Measurements from ENCODE around the gene MFAP3L. TPM values are rescaled to one million over a fixed set of nuclear protein-coding genes. Genes with fewer than 3 reads are reported as not detected.

The MFAP3L gene
- total RNA-seq, 1 experiment from 2014 or later = 5.1 TPM

- no peak overlapping the region for H3K14ac ChIP-seq (ENCODE audit: insufficient read depth, low read length)
- H3K4me1 Mint-ChIP-seq = peaks cover 22 to 24% of the 10 kb centered on the region in 2 experiments
- no peaks in the 10 kb centered on the region for H4K20me1 ChIP-seq (ENCODE audit: control insufficient read depth, insufficient read depth, insufficient read length)
- no peak overlapping the region for H3K27ac ChIP-seq (ENCODE audit: insufficient read length, low read depth, low read length)
- H3K23me2 ChIP-seq (ENCODE audit: insufficient read length, low read depth, low read length, poor library complexity, severe bottlenecking) = no peaks in the 10 kb centered on the region
- no peak overlapping the region for H2BK12ac ChIP-seq (ENCODE audit: insufficient read length, low read depth, low read length)
- no peaks in the 10 kb centered on the region for H3K79me1 ChIP-seq (ENCODE audit: insufficient read depth, low read depth, low read length, poor library complexity, severe bottlenecking)
- H3K27me3 Mint-ChIP-seq (ENCODE audit: low read depth) = no peaks in the 10 kb centered on the region
- H3K79me2 ChIP-seq (ENCODE audit: insufficient read depth, low read length) = no peaks in the 10 kb centered on the region
- TF ChIP-seq CTCF (conservative IDR thresholded peaks at IDR 0.05) = no peak
- H3K4me2 ChIP-seq (ENCODE audit: insufficient read depth, insufficient read length, low read length) = no peak overlapping the region
- no peaks in the 10 kb centered on the region for H3K9me3 ChIP-seq (ENCODE audit: control insufficient read depth, low read depth, low read length)
- no peak overlapping the region for H2BK15ac ChIP-seq (ENCODE audit: low read depth, low read length)
- no peak overlapping the region for H3K9ac ChIP-seq (ENCODE audit: extremely low read depth, insufficient read length, low read length)
- H2AK5ac ChIP-seq (ENCODE audit: insufficient read length, low read length) = no peak overlapping the region
- DNase-seq = no peak
- H3T11ph ChIP-seq (ENCODE audit: low read length) = no peak overlapping the region
- H4K5ac ChIP-seq (ENCODE audit: insufficient read length, low read depth, low read length) = no peak overlapping the region
- no peak overlapping the region for H2AFZ ChIP-seq (ENCODE audit: low read length)
- H3K4me1 ChIP-seq (ENCODE audit: insufficient read depth, low read length) = no peaks in the 10 kb centered on the region
- H3K56ac ChIP-seq (ENCODE audit: insufficient read length, low read depth, low read length) = no peak overlapping the region
- H3K36me3 Mint-ChIP-seq (ENCODE audit: insufficient read depth in 1 of 3, low read depth in 3 of 3) = no peaks in the 10 kb centered on the region
- no peak overlapping the region for H2BK120ac ChIP-seq (ENCODE audit: low read depth, low read length, poor library complexity, severe bottlenecking)
- H3K23ac ChIP-seq (ENCODE audit: insufficient read length, low read depth, low read length) = no peak overlapping the region
- no peak overlapping the region for H2BK20ac ChIP-seq (ENCODE audit: low read depth, low read length, poor library complexity, severe bottlenecking)
- no peak overlapping the region for H3K27ac Mint-ChIP-seq
- H3K9me3 Mint-ChIP-seq = 0 out of 5 replicates have a peak, but pooled peaks cover 0 to 2% of the 10 kb centered on the region in 2 experiments
- no peak overlapping the region for H3K4ac ChIP-seq (ENCODE audit: low read depth, low read length)
- no peak overlapping the region for H3K18ac ChIP-seq (ENCODE audit: insufficient read length, low read depth, low read length)
- no peak overlapping the region for H2BK5ac ChIP-seq (ENCODE audit: insufficient read length, low read length)
- WGBS (ENCODE audit: extremely low coverage, insufficient read length, low lambda C conversion rate) = no CpG with 5 or more reads among the region's 9 CpGs
- H4K8ac ChIP-seq (replicated peaks; ENCODE audit: insufficient read length, low read depth, low read length) = no peak overlapping the region
- no peak overlapping the region for H3K4me3 Mint-ChIP-seq
- no peak overlapping the region for H4K91ac ChIP-seq (ENCODE audit: insufficient read length, low read depth, low read length)
- H3K27me3 ChIP-seq (ENCODE audit: insufficient read depth, low read length) = no peaks in the 10 kb centered on the region
Observed at GRCh38 chr4:169971456-169972015, 54.7 kb downstream of the MFAP3L start.

Data from H9 (cell line).